ENCODE data around the gene SLC5A2. TPM values are rescaled to one million over a fixed set of nuclear protein-coding genes. Genes with fewer than 3 reads are reported as not detected.

The SLC5A2 gene
- polyA plus RNA-seq, 2 of the 4 experiments (the other 2 are of a cell fraction) = 0.09 to 0.46 TPM

DNA sequence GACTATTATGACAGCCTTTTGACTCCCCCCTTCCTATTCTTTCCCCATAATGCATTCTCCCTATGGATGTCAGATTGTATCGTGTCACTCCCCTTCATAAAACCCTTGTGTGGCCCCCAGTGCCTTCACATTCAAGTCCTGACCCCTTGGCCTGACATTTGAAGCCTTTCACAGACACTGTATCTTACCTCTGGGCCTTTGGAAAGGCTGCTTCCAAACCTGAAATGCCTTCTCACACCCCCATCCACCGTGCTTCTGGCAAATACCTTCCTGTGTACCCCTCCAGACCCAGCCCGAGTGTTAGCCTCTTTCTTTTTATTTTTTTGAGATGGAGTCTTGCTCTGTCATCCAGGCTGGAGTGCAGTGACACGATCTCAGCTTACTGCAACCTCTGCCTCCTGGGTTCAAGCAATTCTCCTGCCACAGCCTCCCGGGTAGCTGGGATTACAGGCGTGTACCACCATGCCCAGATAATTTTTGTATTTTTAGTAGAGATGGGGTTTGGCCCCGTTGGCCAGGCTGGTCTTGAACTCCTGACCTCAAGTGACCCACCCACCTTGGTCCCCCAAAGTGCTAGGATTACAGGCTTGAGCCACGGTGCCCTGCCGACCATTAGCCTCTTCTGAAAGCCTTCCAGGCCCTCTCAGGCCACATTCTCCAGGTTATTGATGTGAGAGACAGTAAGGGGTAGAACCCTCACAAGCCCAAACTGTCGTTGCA lies 21.6 kb upstream of the SLC5A2 start (continued):
- TF ChIP-seq, protein P1, sequence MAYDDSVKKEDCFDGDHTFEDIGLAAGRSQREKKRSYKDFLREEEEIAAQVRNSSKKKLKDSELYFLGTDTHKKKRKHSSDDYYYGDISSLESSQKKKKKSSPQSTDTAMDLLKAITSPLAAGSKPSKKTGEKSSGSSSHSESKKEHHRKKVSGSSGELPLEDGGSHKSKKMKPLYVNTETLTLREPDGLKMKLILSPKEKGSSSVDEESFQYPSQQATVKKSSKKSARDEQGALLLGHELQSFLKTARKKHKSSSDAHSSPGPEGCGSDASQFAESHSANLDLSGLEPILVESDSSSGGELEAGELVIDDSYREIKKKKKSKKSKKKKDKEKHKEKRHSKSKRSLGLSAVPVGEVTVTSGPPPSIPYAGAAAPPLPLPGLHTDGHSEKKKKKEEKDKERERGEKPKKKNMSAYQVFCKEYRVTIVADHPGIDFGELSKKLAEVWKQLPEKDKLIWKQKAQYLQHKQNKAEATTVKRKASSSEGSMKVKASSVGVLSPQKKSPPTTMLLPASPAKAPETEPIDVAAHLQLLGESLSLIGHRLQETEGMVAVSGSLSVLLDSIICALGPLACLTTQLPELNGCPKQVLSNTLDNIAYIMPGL (CRISPR knock-in tag; IDR thresholded peaks at IDR 0.05; ENCODE audit: borderline replicate concordance) = no peak
- TF ChIP-seq RNF2 (IDR thresholded peaks at IDR 0.05; ENCODE audit: borderline replicate concordance, low read depth) (no peak), POLR2AphosphoS2 (conservative IDR thresholded peaks at IDR 0.05; ENCODE audit: low read length) (no peak), TP53 (CRISPR knock-in tag; IDR thresholded peaks at IDR 0.05) (no peak), JUN (IDR thresholded peaks at IDR 0.05) (no peak)

DNA sequence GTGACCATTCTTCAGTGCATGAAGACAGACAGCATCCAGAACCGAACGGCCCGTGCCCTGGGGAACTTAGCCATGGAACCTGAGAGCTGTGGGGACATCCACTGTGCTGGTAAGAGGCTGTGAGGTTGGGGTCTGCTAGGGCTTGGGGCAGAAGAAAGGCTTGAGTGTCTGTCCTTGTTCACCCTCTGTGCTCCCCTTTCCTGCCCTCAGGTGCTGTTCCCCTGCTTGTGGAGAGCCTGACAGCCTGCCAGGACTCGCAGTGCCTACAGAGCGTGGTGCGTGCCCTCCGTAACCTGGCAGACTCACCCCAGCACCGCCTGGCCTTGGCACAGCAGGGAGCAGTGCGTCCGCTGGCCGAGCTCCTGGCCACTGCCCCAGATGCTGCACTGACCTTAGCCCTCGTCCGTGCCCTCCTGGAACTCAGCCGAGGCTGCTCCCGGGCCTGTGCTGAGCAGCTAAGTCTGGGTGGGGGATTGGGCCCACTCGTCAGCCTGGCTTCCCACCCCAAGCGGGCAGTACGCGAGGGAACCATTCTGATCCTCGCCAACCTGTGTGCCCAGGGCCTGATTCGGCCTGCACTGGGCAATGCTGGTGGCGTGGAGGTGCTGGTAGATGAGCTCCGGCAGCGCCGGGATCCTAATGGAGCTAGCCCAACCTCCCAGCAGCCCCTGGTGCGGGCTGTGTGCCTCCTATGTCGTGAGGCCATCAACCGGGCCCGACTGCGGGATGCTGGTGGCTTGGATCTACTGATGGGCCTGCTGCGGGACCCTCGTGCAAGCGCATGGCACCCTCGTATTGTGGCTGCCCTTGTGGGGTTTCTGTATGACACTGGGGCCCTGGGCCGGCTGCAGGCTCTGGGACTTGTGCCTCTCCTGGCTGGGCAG lies 20.8 kb upstream of the SLC5A2 start:
- H3K27ac ChIP-seq = no peak overlapping the region
- ChIA-PET CTCF (interaction anchor here (1.0 to 7.9 kb wide), 8 partner anchors 10 to 481 kb away, joined by 3 to 52 read pairs (median 4); partner anchors contain the start of gene ZNF843), POLR2A (interaction anchor here (2.1 kb wide), 1 partner anchor 46 kb away, joined by 8 read pairs; the partner anchor contains the start of gene RUSF1)
- no peak overlapping the region for H3K4me3 ChIP-seq
- ATAC-seq = no peak
- FAIRE-seq = no peak
- no peak for DNase-seq (ENCODE audit: low read depth in 1 of 2, low spot score in 1 of 2)
- 90% methylated on average over 13 of the region's 35 CpGs for whole genome bisulfite sequencing (ENCODE audit: missing lambda C conversion rate)
- peaks cover 10% of the 10 kb centered on the region for H3K4me1 ChIP-seq
- no peaks in the 10 kb centered on the region for H3K9me3 ChIP-seq
- TF ChIP-seq, protein P2, sequence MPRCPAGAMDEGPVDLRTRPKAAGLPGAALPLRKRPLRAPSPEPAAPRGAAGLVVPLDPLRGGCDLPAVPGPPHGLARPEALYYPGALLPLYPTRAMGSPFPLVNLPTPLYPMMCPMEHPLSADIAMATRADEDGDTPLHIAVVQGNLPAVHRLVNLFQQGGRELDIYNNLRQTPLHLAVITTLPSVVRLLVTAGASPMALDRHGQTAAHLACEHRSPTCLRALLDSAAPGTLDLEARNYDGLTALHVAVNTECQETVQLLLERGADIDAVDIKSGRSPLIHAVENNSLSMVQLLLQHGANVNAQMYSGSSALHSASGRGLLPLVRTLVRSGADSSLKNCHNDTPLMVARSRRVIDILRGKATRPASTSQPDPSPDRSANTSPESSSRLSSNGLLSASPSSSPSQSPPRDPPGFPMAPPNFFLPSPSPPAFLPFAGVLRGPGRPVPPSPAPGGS (IDR thresholded peaks at IDR 0.05) = no peak
- TF ChIP-seq POLR2AphosphoS2 (conservative IDR thresholded peaks at IDR 0.05; ENCODE audit: low read length) = no peak
- no peak for TF ChIP-seq HEYL (CRISPR knock-in tag; IDR thresholded peaks at IDR 0.05)
- no peak for TF ChIP-seq NFE2L2 (conservative IDR thresholded peaks at IDR 0.05; ENCODE audit: low read length)
- TF ChIP-seq, protein P3, sequence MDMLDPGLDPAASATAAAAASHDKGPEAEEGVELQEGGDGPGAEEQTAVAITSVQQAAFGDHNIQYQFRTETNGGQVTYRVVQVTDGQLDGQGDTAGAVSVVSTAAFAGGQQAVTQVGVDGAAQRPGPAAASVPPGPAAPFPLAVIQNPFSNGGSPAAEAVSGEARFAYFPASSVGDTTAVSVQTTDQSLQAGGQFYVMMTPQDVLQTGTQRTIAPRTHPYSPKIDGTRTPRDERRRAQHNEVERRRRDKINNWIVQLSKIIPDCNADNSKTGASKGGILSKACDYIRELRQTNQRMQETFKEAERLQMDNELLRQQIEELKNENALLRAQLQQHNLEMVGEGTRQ (IDR thresholded peaks at IDR 0.05) = no peak
- TF ChIP-seq SMC3 (IDR thresholded peaks at IDR 0.05) = no peak
- TF ChIP-seq CBX2 (IDR thresholded peaks at IDR 0.05; ENCODE audit: borderline replicate concordance, low read depth) = no peak
- no peak overlapping the region for H3K4me2 ChIP-seq

DNA sequence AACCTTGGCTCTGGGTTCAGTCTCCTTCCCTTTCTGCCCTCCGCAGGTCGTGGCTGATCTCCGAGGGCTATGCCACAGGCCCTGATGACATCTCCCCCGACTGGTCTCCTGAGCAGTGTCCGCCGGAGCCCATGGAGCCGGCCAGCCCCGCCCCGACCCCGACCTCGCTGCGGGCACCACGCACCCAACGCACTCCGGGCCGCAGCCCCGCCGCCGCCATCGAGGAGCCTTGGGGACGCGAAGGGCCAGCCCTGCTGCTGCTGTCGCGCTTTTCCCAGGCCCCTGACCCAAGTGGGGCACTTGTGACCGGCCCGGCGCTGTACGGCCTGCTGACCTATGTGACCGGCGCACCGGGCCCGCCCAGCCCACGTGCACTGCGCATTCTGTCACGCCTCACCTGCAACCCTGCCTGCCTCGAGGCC lies 18.6 kb upstream of the SLC5A2 start:
- FAIRE-seq = no peak
- Histone ChIP-seq H3K4me2 (no peak overlapping the region), H3K9me3 (no peaks in the 10 kb centered on the region), H3K4me1 (peaks cover 4% of the 10 kb centered on the region; the same call in 2 of the 3 replicates), H3K4me3 (no peak overlapping the region), H3K27ac (no peak overlapping the region)
- no peak for DNase-seq (ENCODE audit: low read depth in 1 of 2, low spot score in 1 of 2)
- TF ChIP-seq CHD2 (IDR thresholded peaks at IDR 0.05; ENCODE audit: low read length, partially characterized antibody) = no peak
- TF ChIP-seq, protein P1 (CRISPR knock-in tag; IDR thresholded peaks at IDR 0.05; ENCODE audit: borderline replicate concordance) = no peak
- CTCF ChIA-PET = no interaction called here
- 96% methylated on average over 30 of the region's 36 CpGs for WGBS (ENCODE audit: missing lambda C conversion rate)
- POLR2A ChIA-PET = no interaction called here
- ATAC-seq = no peak
